GM19025 (cell line): Measurements from ENCODE around the gene HDAC7.

Source experiments
- ATAC-seq: cut with Tn5 transposase; IDR thresholded peaks from one replicate; pipeline ENCODE4 v1.9.1; 2021; ENCODE audit warnings: mild to moderate bottlenecking, low read depth, moderate library complexity; ENCODE audit not compliant: unreplicated experiment

HDAC7 gene

GRCh38 chr12:47833591-47834012 is 13.9 kb upstream of the HDAC7 start:
- no peak for ATAC-seq

GRCh38 chr12:47832263-47832933 is 12.7 kb upstream of the HDAC7 start:
- ATAC-seq = no peak

GRCh38 chr12:47829584-47829983 is 9.9 kb upstream of the HDAC7 start:
- no peak for ATAC-seq

- no peak for ATAC-seq
These were observed 9.3 kb upstream of the HDAC7 start for GRCh38 chr12:47828976-47829482.

GRCh38 chr12:47828008-47828975 is 8.6 kb upstream of the HDAC7 start:
- ATAC-seq = no peak

GRCh38 chr12:47825173-47825639 is 5.5 kb upstream of the HDAC7 start:
- ATAC-seq = no peak

GRCh38 chr12:47824635-47825034 is 4.9 kb upstream of the HDAC7 start:
- no peak for ATAC-seq

- no peak for ATAC-seq
These were observed 4.5 kb upstream of the HDAC7 start for GRCh38 chr12:47824198-47824597.

GRCh38 chr12:47823422-47824086 is 3.9 kb upstream of the HDAC7 start:
- no peak for ATAC-seq

- ATAC-seq = no peak
These were observed 3.2 kb upstream of the HDAC7 start for GRCh38 chr12:47822863-47823262.

GRCh38 chr12:47822401-47822800 is 2.7 kb upstream of the HDAC7 start:
- ATAC-seq = no peak

- no peak for ATAC-seq
These were observed 1.6 kb upstream of the HDAC7 start for GRCh38 chr12:47821346-47821706.

GRCh38 chr12:47820631-47821345 is 1.1 kb upstream of the HDAC7 start:
- no peak for ATAC-seq

- ATAC-seq = peak; percentile 34
These were observed 386 bp downstream of the HDAC7 start for GRCh38 chr12:47819138-47819895.

GRCh38 chr12:47818467-47819137 is 1.1 kb downstream of the HDAC7 start:
- no peak for ATAC-seq

GRCh38 chr12:47818007-47818376 is 1.7 kb downstream of the HDAC7 start:
- ATAC-seq = no peak

- ATAC-seq = no peak
These were observed 2.3 kb downstream of the HDAC7 start for GRCh38 chr12:47817272-47818006.
